GM18499 (cell line): ENCODE measurements around the gene AGRP.
"Not testable (repeated sequence)": the region's sequence is repeated elsewhere in the genome, so short reads cannot be mapped to it uniquely, and the experiment has no call there.

Experiments
- ATAC-seq: cut with Tn5 transposase; IDR thresholded peaks from one replicate; pipeline ENCODE4 v1.9.1; 2021; ENCODE audit warnings: moderate number of reproducible peaks; ENCODE audit not compliant: insufficient read depth, unreplicated experiment

AGRP gene

GRCh38 chr16:67504031-67505021, 21.0 kb upstream of the AGRP start:
- peak; percentile 46 for ATAC-seq

DNA sequence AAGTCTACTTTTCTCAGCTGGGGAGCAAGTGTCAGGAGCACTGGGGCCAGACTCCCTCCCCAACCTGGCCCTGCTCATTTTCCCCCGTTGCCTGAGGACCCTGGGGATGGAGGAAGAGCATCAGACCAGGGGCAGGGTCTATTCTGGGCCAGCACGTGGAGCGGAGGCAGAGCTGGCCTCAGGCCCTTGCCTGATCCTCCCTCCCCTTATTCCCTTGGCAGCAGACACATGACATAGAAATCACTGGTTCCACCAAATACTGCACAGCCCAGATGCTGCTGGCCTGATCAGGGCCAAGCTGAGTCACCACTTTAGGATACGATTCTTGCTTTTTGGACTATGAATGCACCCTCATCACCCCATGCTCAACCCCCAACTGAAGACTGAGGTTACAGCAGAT, 15.8 kb upstream of the AGRP start:
- ATAC-seq, result no peak

- ATAC-seq, result no peak
Observed at GRCh38 chr16:67490335-67491096, 7.2 kb upstream of the AGRP start.

- no peak for ATAC-seq
Observed at GRCh38 chr16:67489401-67490083, 6.2 kb upstream of the AGRP start.

DNA sequence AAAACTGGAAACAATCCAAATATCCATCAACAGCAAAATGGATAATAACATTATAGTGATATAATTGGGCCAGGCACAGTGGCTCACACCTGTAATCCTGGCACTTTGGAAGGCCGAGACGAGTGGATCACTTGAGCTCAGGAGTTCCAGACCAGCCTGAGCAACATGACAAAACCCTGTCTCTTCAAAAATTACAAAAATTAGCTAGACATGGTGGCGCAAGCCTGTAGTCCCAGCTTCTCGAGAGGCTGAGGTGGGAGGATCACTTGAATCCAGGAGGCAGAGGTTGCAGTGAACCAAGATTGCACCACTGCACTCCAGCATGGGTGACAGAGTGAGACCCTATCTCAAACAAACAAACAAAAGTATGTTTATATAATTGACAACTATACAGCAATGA, 4.2 kb upstream of the AGRP start:
- ATAC-seq, result not testable (repeated sequence)

GRCh38 chr16:67486805-67487204, 3.5 kb upstream of the AGRP start:
- ATAC-seq, result no peak

GRCh38 chr16:67483731-67484525, 581 bp upstream of the AGRP start:
- ATAC-seq, result no peak

- ATAC-seq, result no peak
Observed at GRCh38 chr16:67482233-67482924, 968 bp downstream of the AGRP start.

DNA sequence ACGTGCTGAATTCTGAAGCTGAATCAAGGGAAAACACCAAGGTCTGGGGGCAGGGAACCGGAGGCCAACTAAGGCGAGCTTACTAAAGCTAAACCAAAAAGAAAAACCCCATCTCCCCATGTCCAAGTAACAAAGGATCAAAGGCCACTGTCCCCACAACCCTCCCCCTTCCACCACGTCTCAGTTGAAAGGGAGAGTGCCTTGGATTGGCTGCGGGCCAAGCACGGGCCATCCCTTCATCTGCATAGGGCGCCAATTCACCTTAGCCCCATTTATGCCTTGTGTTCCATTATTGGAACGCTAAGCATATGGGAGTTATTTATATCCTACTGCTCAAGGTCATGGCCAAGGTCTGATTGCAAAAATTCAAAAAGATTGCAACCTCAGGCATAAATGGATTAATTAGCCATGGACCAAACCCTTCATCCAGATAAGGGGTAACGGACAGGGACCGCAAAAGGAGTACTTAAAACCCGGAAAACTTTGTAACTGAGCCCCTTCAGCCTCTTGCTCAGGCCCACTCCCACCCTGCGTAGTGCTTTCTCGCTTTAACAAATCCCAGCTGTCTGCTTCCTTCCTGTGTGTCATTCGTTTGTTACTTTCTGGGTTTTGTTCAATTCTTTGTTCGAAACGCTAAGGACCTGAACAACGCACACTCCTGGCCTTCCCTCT, 1.6 kb downstream of the AGRP start:
- no peak for ATAC-seq

- peak; percentile 92 for ATAC-seq
Observed at GRCh38 chr16:67480833-67481560, 2.4 kb downstream of the AGRP start, which contains the start of gene ATP6V0D1. Gene ATP6V0D1 (minus strand): TSS chr16:67481157. CDS start chr16:67481086, 71 bp downstream.

- no peak for ATAC-seq
Observed at GRCh38 chr16:67477960-67478554, 5.3 kb downstream of the AGRP start.

DNA sequence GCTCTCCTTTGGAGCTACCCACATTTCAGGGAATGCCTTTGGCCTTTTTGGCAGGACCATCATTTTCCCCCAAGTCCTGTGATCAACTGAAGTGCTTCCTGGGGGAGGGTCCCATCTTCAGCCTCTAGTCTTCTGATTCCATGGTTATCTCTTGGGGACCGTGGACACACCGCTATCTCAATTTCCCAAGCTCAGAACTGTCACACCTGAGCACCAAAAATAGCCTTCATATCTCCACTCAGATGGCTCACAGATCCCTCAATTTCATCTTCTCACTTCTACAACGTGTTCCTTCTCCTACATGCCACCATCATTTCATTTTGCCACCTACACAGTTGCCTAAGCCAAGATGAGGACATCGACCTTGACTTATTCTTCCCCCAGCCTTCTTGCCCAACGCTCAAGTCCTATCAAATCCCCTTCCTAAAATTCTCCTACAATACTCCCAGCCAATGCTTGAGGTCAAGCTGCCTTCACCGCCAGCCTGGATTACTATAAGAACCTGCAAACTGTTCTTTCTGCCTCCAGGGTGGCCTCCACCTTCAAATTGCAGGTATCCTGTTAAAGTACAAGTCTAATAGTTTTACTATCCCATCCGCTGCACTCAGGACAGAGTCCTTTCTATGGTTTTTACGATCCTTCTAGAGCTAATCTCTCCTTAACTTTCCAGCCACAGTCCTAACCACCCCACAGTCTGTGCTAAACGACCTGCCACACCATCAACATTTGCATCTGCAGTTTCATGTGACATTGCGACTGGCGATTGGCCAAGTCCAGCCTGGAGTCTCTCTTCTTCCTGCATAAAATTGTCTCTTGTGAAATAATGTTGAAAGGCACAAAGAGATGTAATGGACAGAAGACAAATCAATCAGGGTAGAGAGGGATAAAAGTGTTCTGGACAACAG, 8.5 kb downstream of the AGRP start:
- no peak for ATAC-seq

DNA sequence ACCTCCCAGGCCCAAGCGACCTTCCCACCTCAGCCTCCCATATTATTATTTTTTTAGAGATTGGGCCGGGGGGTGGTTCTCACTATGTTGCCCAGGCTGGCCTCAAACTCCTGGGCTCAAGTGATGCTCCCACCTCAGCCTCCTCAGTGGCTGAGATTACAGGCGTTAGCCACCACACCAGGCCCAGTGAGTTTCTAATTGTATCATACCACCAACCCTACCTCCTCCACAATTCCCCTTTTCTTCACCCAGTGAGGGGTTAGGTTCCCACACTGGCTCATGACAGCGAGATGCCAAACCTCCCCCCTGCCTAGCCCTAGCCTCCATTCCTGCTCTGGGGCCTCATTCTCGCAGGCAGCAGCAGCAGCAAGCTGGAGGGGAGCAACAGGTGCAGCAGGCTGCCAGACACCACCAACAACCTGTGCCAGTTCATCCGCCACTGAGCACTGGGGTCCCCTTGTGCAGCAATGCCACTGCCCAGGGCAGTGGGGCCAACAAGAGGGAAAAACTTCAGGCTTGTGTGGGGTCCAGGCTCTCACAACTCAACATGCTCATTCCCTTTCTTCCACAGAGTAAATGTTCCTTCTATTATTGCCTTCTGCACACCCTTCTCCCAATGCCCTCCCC, 11.5 kb downstream of the AGRP start:
- no peak for ATAC-seq

GRCh38 chr16:67470359-67470758, 13.0 kb downstream of the AGRP start:
- ATAC-seq, result no peak

- no peak for ATAC-seq
Observed at GRCh38 chr16:67468731-67469130, 14.6 kb downstream of the AGRP start.

DNA sequence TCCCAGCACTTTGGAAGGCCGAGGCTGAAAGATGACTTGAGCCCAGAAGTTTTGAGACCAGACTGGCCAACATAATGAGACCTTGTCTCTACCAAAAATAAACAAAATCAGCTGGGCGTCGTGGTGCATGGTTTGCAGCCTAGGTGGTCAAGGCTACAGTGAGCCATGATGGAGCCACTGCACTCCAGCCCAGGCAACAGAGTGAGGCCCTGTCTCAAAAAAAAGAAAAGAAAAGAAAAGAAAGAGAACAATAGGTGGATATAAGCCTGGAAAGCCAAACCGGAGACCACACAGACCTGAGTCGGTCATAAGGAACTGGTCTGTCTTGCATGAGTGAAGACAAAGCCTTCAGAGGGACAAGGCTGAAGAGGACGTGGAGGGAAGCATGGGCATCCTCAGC, 16.8 kb downstream of the AGRP start:
- ATAC-seq, result no peak
